ENCODE measurements around the gene LYZL4.

The LYZL4 gene

DNA sequence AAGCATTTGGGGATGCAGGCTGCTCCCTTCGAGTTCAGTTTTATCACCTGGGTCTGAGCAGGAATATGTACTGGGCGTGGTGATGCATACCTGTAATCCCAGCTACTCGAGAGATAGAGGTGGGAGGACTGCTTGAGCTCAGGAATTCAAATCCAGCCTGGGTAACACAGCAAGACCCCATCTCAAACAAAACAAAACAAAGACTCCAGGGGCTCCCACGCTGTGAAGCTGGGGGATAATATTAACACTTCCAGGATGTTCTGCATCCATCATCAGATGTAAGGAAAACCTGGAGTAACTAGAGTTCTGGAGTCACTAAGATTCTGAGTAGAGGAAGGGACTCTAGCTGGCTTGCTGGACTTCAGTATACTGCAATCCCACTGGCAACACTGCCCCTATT is 40.6 kb downstream of the LYZL4 start:
- no peak for DNase-seq

- DNase-seq: no peak
Measured at GRCh38 chr3:42369304-42369703, 41.1 kb downstream of the LYZL4 start.

DNA sequence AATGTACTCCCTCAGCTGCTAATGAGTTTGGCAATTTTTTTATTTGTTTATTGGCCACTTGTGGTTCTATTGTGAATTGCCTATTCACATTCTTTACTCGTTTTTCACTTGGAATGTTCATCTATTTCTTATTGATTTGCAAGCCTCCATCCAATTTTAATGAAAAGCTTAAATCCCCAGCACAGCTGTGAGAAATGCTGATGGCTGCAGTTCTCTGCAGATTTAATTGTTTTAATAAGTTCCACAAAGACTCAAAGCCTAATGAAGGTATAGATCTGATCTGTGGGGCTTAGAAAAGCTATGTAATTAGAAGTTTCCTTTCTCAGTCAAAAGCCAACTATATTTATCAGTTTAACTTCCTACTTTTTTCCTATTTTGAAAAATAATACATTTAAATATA is 41.5 kb downstream of the LYZL4 start:
- DNase-seq: no peak

GRCh38 chr3:42367903-42368302 is 42.5 kb downstream of the LYZL4 start:
- no peak for DNase-seq

DNA sequence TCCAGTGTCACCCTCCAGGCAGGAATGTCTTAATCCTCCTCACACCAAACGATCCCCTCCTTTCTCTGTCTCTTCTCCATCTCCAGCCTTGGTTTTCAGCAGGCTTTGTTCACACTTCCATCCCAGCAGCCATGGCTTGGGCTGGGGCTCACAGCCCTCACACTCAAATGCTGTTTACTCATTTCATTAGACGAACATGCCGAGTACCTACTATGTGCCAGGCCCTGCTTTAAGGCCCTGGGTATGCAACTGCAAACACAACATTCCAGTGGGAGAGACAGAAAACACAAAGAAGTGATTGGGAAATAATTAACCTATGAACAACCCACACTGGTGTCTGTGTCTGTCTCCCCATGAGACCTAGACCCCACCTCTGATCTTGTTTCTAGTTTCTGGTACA is 43.9 kb downstream of the LYZL4 start:
- no peak for DNase-seq

DNA sequence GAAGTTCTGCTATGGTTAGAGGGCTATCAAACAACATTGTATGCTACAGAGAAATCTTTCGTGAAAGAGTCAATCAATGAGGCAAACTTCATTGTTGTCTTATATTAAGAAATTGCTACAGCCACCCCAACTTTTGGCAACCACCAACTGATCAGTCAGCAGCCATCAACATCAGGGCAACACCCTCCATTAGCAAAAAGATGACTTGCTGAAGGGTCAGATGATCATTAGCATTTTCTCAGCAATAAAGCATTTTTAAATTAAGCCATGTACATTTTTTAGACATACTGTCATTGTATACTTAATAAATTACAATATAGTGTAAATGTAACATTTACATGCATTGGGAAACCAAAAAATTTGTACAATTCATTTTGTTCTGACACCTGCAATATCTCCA is 53.1 kb downstream of the LYZL4 start:
- DNase-seq: no peak

DNA sequence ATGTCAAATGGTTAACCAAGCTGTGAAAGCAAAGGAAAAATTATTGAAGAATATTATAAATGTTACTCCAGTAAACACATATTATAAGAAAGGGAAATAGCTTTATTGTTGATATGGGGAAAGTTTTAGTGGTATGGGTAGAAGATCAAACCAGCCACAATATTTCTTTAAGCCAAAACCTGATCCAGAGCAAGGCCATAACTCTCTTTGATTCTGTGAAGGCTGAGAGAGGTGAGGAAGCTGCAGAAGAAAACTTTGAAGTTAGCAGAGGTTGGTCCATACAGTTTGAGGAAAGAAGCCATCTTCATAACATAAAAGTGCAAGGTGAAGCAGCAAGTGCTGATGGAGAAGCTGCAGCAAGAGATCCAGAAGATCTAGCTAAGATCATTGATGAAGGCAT is 54.8 kb downstream of the LYZL4 start:
- DNase-seq: no peak

DNA sequence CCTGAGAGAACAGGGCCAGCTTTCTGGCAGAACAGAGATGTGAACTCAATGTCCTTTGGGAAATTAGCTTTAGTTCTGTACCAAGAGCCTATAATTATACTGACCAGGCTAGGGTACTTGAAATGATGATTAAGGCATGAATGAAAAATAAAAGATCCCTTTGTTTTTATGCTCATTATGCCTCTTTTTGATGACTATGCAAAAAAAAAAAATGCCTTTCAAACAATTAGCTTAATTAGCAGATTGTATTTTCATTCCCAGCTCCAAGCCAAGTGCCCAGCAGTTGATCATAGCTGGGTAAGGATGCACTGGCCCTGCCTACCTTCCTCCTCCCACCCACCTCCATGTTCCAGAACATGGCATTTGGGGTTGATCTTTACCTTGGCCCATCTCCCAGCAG is 56.8 kb downstream of the LYZL4 start:
- no peak for DNase-seq

- DNase-seq: no peak
Measured at GRCh38 chr3:42351207-42351606, 59.2 kb downstream of the LYZL4 start.

- no peak for DNase-seq
Measured at GRCh38 chr3:42349765-42350594, 60.4 kb downstream of the LYZL4 start.

- no peak for DNase-seq
Measured at GRCh38 chr3:42347928-42348327, 62.5 kb downstream of the LYZL4 start.

Measured in activated CD4-positive, CD25-positive, alpha-beta regulatory T cell treated with anti-CD3 and anti-CD28 coated beads, Interleukin-2, amount 50 U/mL, for 72 hours (primary cell).